Heart right ventricle (tissue), 16 donors: ENCODE results near the gene ABLIM1. TPM values are rescaled to one million over a fixed set of nuclear protein-coding genes. Genes with fewer than 3 reads are reported as not detected.

Experiments used
- ATAC-seq, 8 donors: fragments of 200-7000 bp; cut with Tn5 transposase; one replicate each; pipeline ENCODE4 v1.9.1; 2020; ENCODE audit warnings: mild to moderate bottlenecking in 8 of 8, moderate library complexity in 8 of 8, moderate number of reproducible peaks in 1 of 8
- DNase-seq, 2 donors: peaks; one replicate each; pipeline ENCODE4 v3.0.0-alpha.2; 2020
- H3K27ac ChIP-seq, 10 donors: fragments of 200-600 bp; sonication (generic) in 2 of 10; one replicate each; pipeline versions ENCODE4 v1.5.0 to v1.8.0; 2020 to 2022; ENCODE audit warnings: mild to moderate bottlenecking in 3 of 10
- H3K27me3 ChIP-seq, 7 donors: fragments of 200-600 bp; one replicate each; pipeline ENCODE4 v1.8.0; 2021 to 2022; ENCODE audit warnings: mild to moderate bottlenecking in 2 of 7
- H3K36me3 ChIP-seq, 9 donors: fragments of 200-600 bp; sonication (generic) in 1 of 9; one replicate each; pipeline versions ENCODE4 v1.5.0 to v1.8.0; 2020 to 2022; ENCODE audit warnings: mild to moderate bottlenecking in 2 of 9
- H3K4me1 ChIP-seq, 9 donors: fragments of 200-600 bp; sonication (generic) in 1 of 9; one replicate each; pipeline versions ENCODE4 v1.5.0 to v1.8.0; 2020 to 2022; ENCODE audit warnings: mild to moderate bottlenecking in 4 of 9
- H3K4me3 ChIP-seq, 10 donors: fragments of 200-600 bp; sonication (generic) in 2 of 10; one replicate each; pipeline versions ENCODE4 v1.5.0 to v1.8.0; 2020 to 2022; ENCODE audit warnings: mild to moderate bottlenecking in 7 of 10, moderate library complexity in 2 of 10
- H3K9me3 ChIP-seq, 11 donors: fragments of 200-600 bp in 10 of 11; sonication (generic) in 2 of 11; one replicate each; pipeline versions ENCODE4 v1.5.0 to v1.8.0; 2013 to 2022; ENCODE audit warnings: mild to moderate bottlenecking in 2 of 11, control low read depth in 1 of 11, moderate library complexity in 1 of 11
- WGBS, 2 donors: extraction: QIAGEN DNeasy Blood & Tissue Kit; methylation state at CpG; one replicate each; pipeline ENCODE4 v1.1.7; 2013; ENCODE audit warnings: inconsistent platforms in 1 of 2; 5-methylcytosine and 5-hydroxymethylcytosine counted together
- intact Hi-C, 10 donors: fragments of 100-400 bp; cut with DNase I; formaldehyde crosslinking; loops; one replicate each; pipeline versions ENCODE4 v1.11.1 to v1.14.2; 2022
- polyA plus RNA-seq, 2 donors: library from polyadenylated mRNA; stranded (reverse); fragments of 200-250 nt; gene quantifications; one replicate each; pipeline ENCODE4 v1.2.3, GENCODE V29; 2013
- total RNA-seq, 10 donors: library from RNA; stranded (reverse); fragmentation: NEBNext Ultra II Directional in 3 of 10; extraction: Animal tissue kit (Norgen Biotek cat#: 25700) in 3 of 10; gene quantifications; one replicate each; pipeline versions ENCODE4 v1.2.1 to v1.2.4, GENCODE V29; 2021 to 2023
- TF ChIP-seq, protein P1 (sequence below), 9 donors: fragments of 200-600 bp; sonication (generic) in 2 of 9; IDR thresholded peaks; one replicate each; pipeline versions ENCODE4 v1.5.0 to v1.8.0; 2021 to 2022; ENCODE audit warnings: antibody characterized with exemption in 9 of 9, mild to moderate bottlenecking in 5 of 9, moderate library complexity in 1 of 9
- donor health status: Arrhythmogenic right ventricular cardiomyopathy.
- donor health status: ischemic (EF 13 %, LVEDD 7.1; RV severe dilation, severe dysfunction).
- donor health status: healthy with polysubstance abuse.
- donor health status: DM: no; HTN: yes; CAD: no.
- donor health status: DM: no; HTN: no; CAD: no.
- donor health status: ischemic (EF 25% LVEDD 6.9; RV normal size, moderate dysfunction).
- donor health status: ischemic (EF 25% LVEDD 5.7; RV mildly dilated, moderate dysfunction).
- donor health status: healthy.
- donor health status: DM: yes; HTN: yes; CAD: no.
- donor health status: Ischemic cardiomyopathy.
- donor health status: ischemic (EF 35%, LVEDD 5.7; RV mildly dilated, moderate dysfunction).
- donor health status: nonischemic (EF 11% LVEDD 7.7; RV severe dilation, severe dysfunction).
- donor health status: DM: yes; HTN: yes; CAD: no.
- donor health status: PGD.
- donor health status: ischemic (EF 29% LVEDD 5.4; RV normal size, mild dysfunction).
- donor health status: nonischemic (EF 23%, LVEDD 6.1; RV moderate dilation, normal function).

ABLIM1 gene
- total and polyA plus RNA-seq, 12 donors, result 119 to 816 (median 600) TPM

GRCh38 chr10:114561008-114561523, 97.0 kb downstream of the ABLIM1 start:
- no peak overlapping the region for H3K4me3 ChIP-seq
- DNase-seq (no peak), ATAC-seq (no peak)
- intact Hi-C loops, result no loop called here
- TF ChIP-seq, protein P1, sequence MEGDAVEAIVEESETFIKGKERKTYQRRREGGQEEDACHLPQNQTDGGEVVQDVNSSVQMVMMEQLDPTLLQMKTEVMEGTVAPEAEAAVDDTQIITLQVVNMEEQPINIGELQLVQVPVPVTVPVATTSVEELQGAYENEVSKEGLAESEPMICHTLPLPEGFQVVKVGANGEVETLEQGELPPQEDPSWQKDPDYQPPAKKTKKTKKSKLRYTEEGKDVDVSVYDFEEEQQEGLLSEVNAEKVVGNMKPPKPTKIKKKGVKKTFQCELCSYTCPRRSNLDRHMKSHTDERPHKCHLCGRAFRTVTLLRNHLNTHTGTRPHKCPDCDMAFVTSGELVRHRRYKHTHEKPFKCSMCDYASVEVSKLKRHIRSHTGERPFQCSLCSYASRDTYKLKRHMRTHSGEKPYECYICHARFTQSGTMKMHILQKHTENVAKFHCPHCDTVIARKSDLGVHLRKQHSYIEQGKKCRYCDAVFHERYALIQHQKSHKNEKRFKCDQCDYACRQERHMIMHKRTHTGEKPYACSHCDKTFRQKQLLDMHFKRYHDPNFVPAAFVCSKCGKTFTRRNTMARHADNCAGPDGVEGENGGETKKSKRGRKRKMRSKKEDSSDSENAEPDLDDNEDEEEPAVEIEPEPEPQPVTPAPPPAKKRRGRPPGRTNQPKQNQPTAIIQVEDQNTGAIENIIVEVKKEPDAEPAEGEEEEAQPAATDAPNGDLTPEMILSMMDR (IDR thresholded peaks at IDR 0.05), result no peak
- peaks cover 0 to 17% (median 0%) of the 10 kb centered on the region in 11 donors for H3K9me3 ChIP-seq
- peak overlapping the region in 8 of 10 donors; percentile 32 to 76 (median 58) for H3K27ac ChIP-seq
- 59% methylated on average over 7 of the region's 7 CpGs for WGBS, 2 donors
- peaks cover 13 to 77% (median 31%) of the 10 kb centered on the region in 9 donors for H3K4me1 ChIP-seq
- peaks cover 0 to 48% (median 7%) of the 10 kb centered on the region in 9 donors for H3K36me3 ChIP-seq
- H3K27me3 ChIP-seq, result no peaks in the 10 kb centered on the region

DNA sequence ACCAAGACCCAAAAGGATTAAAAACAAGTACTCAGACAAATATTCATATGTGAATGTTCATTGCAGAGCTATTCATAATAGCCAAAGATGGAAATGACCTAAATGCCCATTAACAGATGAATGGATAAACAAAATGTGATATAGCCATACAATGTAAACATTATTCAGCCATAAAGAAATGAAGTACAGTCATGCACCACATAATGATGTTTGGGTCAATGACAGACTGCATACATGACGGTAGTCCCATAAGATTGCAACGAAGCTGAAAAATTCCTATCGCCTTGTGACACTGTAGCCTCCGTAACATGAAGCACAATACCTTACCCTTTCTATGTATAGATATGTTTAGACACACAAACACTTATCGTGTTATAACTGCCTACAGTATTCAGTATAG, 97.9 kb downstream of the ABLIM1 start:
- WGBS, 2 donors, result 80 to 87% methylated on average over 5 of the region's 5 CpGs
- ATAC-seq (no peak), DNase-seq (no peak)
- Histone ChIP-seq H3K36me3 (peaks cover 0 to 41% (median 7%) of the 10 kb centered on the region in 9 donors), H3K9me3 (peaks cover 0 to 17% (median 0%) of the 10 kb centered on the region in 11 donors), H3K27me3 (no peaks in the 10 kb centered on the region), H3K4me3 (no peak overlapping the region), H3K4me1 (peaks cover 10 to 83% (median 40%) of the 10 kb centered on the region in 9 donors), H3K27ac (peak overlapping the region in 8 of 10 donors; percentile 36 to 71 (median 54))
- TF ChIP-seq, protein P1 (IDR thresholded peaks at IDR 0.05), result no peak
- intact Hi-C loops, result no loop called here

GRCh38 chr10:114559636-114560035, 98.4 kb downstream of the ABLIM1 start:
- H3K36me3 ChIP-seq, result peaks cover 0 to 37% (median 3%) of the 10 kb centered on the region in 9 donors
- DNase-seq, result no peak
- H3K27me3 ChIP-seq, result no peaks in the 10 kb centered on the region
- intact Hi-C loops, result loop anchor here in 6 of 10 donors (5.0 to 10.0 kb wide), 6 partner anchors 45 to 145 kb away; no protein-coding TSS in a partner anchor
- no peak for ATAC-seq
- H3K4me3 ChIP-seq, result no peak overlapping the region
- peaks cover 7 to 83% (median 44%) of the 10 kb centered on the region in 9 donors for H3K4me1 ChIP-seq
- TF ChIP-seq, protein P1 (IDR thresholded peaks at IDR 0.05), result no peak
- 80 to 90% methylated on average over 1 of the region's 1 CpG for WGBS, 2 donors
- H3K27ac ChIP-seq, result peak overlapping the region in 5 of 10 donors; percentile 6 to 71 (median 42)
- peaks cover 0 to 17% (median 0%) of the 10 kb centered on the region in 11 donors for H3K9me3 ChIP-seq

GRCh38 chr10:114557854-114558253, 100.2 kb downstream of the ABLIM1 start:
- DNase-seq (no peak), ATAC-seq (no peak)
- no peak overlapping the region for H3K4me3 ChIP-seq
- peaks cover 6 to 95% (median 60%) of the 10 kb centered on the region in 9 donors for H3K4me1 ChIP-seq
- 83 to 84% methylated on average over 5 of the region's 5 CpGs for WGBS, 2 donors
- TF ChIP-seq, protein P1 (IDR thresholded peaks at IDR 0.05), result no peak
- no peaks in the 10 kb centered on the region for H3K27me3 ChIP-seq
- intact Hi-C loops, result loop anchor here in 6 of 10 donors (5.0 to 10.0 kb wide), 6 partner anchors 47 to 147 kb away; no protein-coding TSS in a partner anchor
- peaks cover 0 to 17% (median 0%) of the 10 kb centered on the region in 11 donors for H3K9me3 ChIP-seq
- H3K36me3 ChIP-seq, result peaks cover 0 to 26% (median 0%) of the 10 kb centered on the region in 9 donors
- peak overlapping the region in 7 of 10 donors; percentile 14 to 77 (median 49) for H3K27ac ChIP-seq
